ENCODE data around the gene ETHE1. TPM values are rescaled to one million over a fixed set of nuclear protein-coding genes. Genes with fewer than 3 reads are reported as not detected.

Gene ETHE1, protein sequence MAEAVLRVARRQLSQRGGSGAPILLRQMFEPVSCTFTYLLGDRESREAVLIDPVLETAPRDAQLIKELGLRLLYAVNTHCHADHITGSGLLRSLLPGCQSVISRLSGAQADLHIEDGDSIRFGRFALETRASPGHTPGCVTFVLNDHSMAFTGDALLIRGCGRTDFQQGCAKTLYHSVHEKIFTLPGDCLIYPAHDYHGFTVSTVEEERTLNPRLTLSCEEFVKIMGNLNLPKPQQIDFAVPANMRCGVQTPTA
- 10 to 100 TPM; 64.4 to 66.3 TPM for total RNA-seq

DNA sequence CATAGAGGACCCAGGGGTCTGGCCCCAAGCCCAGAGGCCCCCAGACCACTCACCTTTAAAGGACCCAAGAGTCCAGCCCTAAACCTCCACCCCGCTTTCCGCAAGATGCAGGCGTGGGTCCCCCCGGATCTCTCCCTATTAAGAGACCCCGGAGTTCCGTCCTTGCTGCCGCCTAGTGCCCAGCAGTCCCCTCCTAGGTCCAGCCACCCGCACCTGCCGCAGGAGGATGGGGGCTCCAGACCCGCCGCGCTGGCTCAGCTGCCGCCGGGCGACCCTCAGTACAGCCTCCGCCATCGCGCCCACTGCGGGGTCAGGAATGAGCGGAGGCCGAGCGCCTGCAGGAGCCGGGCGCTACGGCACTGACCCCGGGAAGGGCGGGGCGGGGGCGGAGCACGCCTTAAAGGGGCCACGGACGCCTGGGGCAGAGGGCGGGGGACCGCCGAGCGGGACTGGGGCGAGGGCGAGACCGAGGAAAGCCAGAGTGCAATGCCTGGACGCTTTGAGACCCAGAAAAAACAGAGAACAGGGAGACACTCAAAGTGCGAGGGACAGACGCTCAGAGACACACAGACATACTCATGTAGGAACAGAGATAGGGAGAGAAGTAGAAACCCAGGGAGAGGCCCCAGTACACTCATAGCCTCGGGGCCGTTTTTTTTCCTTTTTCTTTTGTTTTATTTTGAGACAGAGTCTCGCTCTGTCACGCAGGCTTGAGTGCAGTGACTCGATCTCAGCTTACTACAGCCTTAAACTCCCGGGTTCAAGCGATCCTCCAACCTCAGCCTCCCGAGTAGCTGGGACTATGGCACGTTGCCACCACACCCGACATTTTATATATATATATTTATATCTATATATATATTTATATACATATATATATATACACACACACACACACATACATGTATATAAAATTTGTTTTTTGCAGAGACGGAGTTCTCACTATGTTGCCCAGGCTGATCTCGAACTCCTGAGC, at the start of gene ETHE1:
Gene ETHE1 (minus strand): TSS at position 318 of the 976 bp plus-strand sequence. CDS start 24 bp downstream, at position 294.

DNA sequence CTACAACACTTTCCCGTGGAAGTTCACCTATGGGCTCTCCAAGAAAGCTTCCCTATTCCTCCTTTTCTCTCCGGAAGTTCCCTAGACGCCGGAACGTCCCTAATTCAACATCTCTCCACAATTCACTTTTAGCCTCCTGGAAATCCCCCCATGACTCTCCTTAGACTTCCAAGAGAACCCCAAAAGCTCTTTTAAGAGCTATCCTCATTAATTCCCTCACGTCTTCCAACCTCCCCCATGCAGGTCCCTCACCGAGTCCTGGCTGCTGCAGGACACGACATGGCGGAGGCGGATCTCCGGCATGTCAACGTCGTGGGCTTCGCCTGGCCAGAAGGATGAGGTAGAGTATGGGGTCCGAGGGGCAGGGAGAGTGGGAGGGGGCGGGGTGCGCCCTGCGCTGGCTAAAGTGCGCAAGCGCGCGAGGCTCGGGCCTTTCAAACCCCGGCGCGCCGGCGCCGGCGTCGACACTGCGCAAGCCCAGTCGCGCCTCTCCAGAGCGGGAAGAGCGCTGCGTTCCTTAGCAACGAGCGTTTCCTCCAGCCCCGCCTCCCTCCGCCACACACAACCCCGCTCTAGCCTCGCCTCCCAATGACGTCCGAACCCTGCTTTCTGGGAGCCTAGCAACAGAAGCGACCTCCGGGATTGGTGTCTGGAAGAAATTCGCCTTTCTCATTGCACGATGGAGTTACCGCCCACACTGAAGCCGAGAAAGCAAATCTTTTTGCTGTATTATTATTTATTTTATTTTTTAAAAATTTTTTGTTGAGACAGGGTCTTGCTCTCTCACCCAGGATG, 48.4 kb upstream of the ETHE1 start, which contains the start of the genes PINLYP and XRCC1:
Gene PINLYP (plus strand): TSS at position 646 of the 795 bp plus-strand sequence. CDS start 1,391 bp downstream, outside the sequence.
Gene XRCC1 (minus strand): TSS at position 372 of the 795 bp plus-strand sequence. CDS start 69 bp downstream, at position 303.

DNA sequence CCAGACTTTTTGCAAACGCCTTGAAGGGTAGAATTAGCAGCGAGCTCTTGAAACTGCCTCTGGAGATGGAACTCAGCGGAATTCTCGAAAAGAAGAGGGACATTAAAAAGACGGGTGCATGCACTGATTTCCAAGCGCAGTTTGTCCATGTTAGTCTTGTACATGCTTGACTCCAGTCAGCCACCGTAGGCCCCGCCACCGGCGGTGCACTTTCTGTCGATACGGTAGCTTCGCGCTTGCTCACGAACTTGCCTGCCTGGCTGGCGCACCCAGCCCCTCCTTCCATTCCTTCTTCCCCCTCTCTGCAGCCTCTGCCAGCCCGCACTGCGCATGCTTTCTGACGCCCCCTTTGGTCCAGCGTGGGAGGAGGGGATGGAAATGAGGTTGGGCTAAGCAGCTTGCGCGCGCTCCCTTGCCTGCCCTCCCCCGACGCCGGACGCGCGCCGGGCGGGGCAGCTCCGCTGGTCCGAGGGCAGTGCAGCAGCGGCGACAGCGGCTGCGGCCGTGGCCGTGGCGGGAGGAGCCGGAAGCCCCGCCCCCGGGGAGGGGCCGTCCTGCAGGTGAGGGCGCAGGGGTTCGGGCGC, 6.1 kb upstream of the ETHE1 start, which contains the start of gene ZNF575:
Gene ZNF575 (plus strand): TSS at position 227 of the 584 bp plus-strand sequence. CDS start 1,235 bp downstream, outside the sequence.

DNA sequence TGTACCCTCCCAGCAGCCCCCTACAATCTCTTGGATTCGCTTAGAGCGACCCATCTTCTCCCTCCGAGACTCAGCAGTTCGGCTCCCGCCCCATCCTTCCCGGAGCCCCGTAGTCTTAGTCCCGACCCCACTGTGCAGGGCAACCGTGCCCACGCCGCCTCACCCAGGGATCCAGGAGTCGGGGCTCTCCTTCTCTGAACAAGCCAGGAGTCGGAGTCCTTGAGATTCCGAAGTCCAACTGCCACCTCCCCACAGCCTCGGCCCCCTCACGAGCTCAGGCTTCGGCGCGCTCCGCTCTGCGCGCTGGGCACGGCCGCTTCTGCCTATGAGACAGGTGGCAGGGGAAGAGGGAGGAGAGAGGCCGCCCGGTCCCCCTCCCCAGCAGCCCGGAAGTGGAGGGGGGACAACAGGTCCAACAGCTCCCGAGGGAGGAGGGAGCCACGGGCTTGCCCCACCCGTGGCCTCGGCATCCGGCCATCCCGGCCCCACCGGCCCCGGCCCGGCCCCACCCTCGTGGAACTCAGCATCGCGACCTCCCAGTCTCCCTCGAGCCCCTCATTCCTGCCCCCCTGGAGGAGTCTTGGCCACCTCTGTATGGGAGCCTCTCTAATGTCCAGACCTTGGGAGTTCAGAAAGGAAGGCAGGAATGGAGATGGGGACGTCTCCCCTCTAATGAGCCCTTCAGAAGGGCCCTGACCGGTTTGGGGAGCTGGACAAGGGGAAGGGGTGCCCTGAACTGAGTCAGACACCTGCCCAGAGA, 22.4 kb downstream of the ETHE1 start, which contains the start of gene PHLDB3:
Gene PHLDB3 (minus strand): TSS at position 321 of the 760 bp plus-strand sequence. CDS start 628 bp downstream, outside the sequence.

DNA sequence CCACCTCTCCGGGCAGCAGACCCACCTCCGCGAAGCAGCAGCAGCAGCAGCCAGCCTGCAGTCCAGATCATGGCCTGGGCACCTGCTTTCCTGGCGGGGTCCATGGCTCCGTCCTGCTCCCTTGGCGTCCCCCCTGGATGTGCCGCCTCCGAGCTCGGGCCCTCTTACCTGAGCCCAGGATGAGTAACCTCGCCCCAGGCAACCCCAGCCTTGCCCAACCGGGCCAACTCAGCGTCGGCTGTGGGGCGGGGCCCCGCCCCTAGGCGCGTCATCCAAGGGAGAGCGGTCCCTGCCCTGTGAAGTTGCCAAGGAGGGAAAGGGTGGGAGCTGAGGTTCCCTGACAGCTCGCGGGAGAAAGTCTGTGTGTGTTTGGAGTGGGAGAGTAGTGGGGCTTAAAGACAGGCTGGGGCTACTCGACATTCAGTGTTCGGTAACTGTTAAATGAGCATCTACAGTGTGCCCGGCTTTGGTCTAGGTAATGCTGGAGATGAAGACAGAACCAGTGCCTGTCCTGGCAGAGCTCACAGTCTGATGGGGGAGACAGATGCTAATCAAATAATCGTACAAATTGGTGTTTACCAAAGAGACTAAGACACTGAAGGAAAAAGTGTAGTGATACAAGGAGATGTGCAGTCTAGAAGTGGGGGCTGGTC, 61.4 kb downstream of the ETHE1 start, which contains the start of gene LYPD3:
Gene LYPD3 (minus strand): TSS at position 141 of the 653 bp plus-strand sequence. CDS start 37 bp downstream, at position 104.

Other genes with a start within 250 kb of the ETHE1 start
- gene CD177, start 173.5 kb downstream of the ETHE1 start, total RNA-seq: not detected
- gene TEX101, start 112.3 kb downstream of the ETHE1 start, total RNA-seq: not detected
- gene LYPD3, start 61.6 kb downstream of the ETHE1 start, total RNA-seq: 1 to 10 TPM in 1 of 2 donors, under 1 TPM in 1; 0.67 to 1.4 TPM
- 10 to 100 TPM in 1 of 2 donors, 1 to 10 TPM in 1; 8.0 to 15.8 TPM for gene PHLDB3, start 22.5 kb downstream of the ETHE1 start, total RNA-seq
- under 1 TPM in 1 of 2 donors, not detected in 1; 0.34 TPM for gene ZNF575, start 6.0 kb upstream of the ETHE1 start, total RNA-seq
- gene XRCC1, start 48.3 kb upstream of the ETHE1 start, total RNA-seq: 10 to 100 TPM; 22.0 to 30.3 TPM
- gene PINLYP, start 48.6 kb upstream of the ETHE1 start, total RNA-seq: 1 to 10 TPM; 5.5 to 6.3 TPM
- gene IRGQ, start 68.9 kb upstream of the ETHE1 start, total RNA-seq: 10 to 100 TPM; 27.0 to 29.3 TPM
- gene ZNF576, start 69.4 kb upstream of the ETHE1 start, total RNA-seq: 10 to 100 TPM; 14.1 to 14.3 TPM
- gene SRRM5, start 84.9 kb upstream of the ETHE1 start, total RNA-seq: not detected
- gene ZNF428, start 92.4 kb upstream of the ETHE1 start, total RNA-seq: 10 to 100 TPM; 23.6 to 32.0 TPM
- gene CADM4, start 112.6 kb upstream of the ETHE1 start, total RNA-seq: 1 to 10 TPM; 4.7 to 5.9 TPM
- gene PLAUR, start 143.0 kb upstream of the ETHE1 start, total RNA-seq: 10 to 100 TPM in 1 of 2 donors, 1 to 10 TPM in 1; 6.5 to 38.6 TPM
- gene IRGC, start 188.9 kb upstream of the ETHE1 start, total RNA-seq: not detected
- 1 to 10 TPM; 8.9 to 9.0 TPM for gene SMG9, start 227.8 kb upstream of the ETHE1 start, total RNA-seq